H7 (cell line): Measurements from ENCODE around the gene C19orf18. TPM values are rescaled to one million over a fixed set of nuclear protein-coding genes. Genes with fewer than 3 reads are reported as not detected.
"Not testable (repeated sequence)": the region's sequence is repeated elsewhere in the genome, so short reads cannot be mapped to it uniquely, and the experiment has no call there.

Experiments used
- DNase-seq: peaks from one replicate; pipeline ENCODE4 v3.0.0; 2012
- H3K27me3 ChIP-seq: 2 replicates; pipeline ENCODE4 v1.6.0; 2011; ENCODE audit warnings: mild to moderate bottlenecking, low read length; ENCODE audit not compliant: control insufficient read depth, insufficient read depth
- H3K36me3 ChIP-seq: replicated peaks from 2 replicates; pipeline ENCODE4 v1.5.1; 2011; ENCODE audit warnings: low read length; ENCODE audit not compliant: control insufficient read depth, insufficient read depth
- H3K4me3 ChIP-seq: 2 replicates; pipeline ENCODE4 v1.5.1; 2011; ENCODE audit warnings: low read depth, mild to moderate bottlenecking, control low read depth, low read length, moderate library complexity; ENCODE audit not compliant: insufficient read depth
- total RNA-seq: library from RNA; depleted of rRNA; stranded (reverse); fragments of >200 nt; shearing (Covaris generic); gene quantifications from 2 replicates; pipeline ENCODE4 v1.2.3, GENCODE V29; 2014; rRNA removed

Gene C19orf18
- 0.38 TPM in 1 of 2 replicates, not detected in the other for total RNA-seq

- H3K27me3 ChIP-seq = no peaks in the 10 kb centered on the region
- no peak for DNase-seq
- no peak within 1 kb of the TSS for H3K4me3 ChIP-seq
- H3K36me3 ChIP-seq = peaks cover 4% of the 10 kb centered on the region
Observed at GRCh38 chr19:57974434-57974833, at the start of gene C19orf18. Gene C19orf18, minus strand, starts transcription at chr19:57974534. Its CDS starts 102 bp downstream, at chr19:57974432.

GRCh38 chr19:58022283-58022660, 47.9 kb upstream of the C19orf18 start:
- no peaks in the 10 kb centered on the region for H3K36me3 ChIP-seq
- no peaks in the 10 kb centered on the region for H3K27me3 ChIP-seq
- no peak overlapping the region for H3K4me3 ChIP-seq
- no peak for DNase-seq

DNA sequence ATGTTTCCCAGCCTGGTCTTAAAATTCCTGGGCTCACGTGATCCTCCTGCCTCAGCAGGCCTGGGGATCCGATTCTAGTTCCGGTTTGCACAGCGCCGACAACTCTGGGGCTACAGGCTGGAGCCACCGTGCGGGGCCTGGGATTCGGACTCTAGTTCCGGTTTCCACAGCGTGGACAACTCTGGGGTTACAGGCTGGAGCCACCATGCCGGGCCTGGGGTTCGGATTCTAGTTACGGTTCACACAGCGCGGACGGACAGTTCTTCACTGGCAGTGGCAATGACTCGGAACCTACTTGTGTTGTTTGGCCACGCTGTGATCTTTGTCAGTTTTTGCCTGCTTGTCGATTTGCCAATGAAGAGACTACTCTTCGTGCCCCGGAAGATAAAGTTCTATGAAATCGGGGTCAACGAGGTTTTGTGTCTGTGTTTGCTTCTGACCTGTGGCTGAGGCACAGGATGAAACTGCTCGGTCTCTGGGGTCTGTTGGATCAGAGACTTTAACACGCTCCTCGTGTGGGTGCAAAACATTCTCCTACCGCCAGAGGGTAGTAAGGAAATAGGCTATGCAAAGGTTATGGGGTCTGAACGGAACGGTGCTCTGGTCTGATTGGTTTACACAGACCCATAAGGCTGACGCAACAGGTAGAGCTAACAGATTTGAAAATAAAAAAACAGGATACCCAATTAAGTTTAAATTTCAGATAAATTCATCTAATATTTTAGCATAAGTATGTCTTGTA, 47.4 kb upstream of the C19orf18 start:
- H3K36me3 ChIP-seq = no peaks in the 10 kb centered on the region
- DNase-seq = peak; percentile 86
- no peaks in the 10 kb centered on the region for H3K27me3 ChIP-seq
- H3K4me3 ChIP-seq = no peak overlapping the region

DNA sequence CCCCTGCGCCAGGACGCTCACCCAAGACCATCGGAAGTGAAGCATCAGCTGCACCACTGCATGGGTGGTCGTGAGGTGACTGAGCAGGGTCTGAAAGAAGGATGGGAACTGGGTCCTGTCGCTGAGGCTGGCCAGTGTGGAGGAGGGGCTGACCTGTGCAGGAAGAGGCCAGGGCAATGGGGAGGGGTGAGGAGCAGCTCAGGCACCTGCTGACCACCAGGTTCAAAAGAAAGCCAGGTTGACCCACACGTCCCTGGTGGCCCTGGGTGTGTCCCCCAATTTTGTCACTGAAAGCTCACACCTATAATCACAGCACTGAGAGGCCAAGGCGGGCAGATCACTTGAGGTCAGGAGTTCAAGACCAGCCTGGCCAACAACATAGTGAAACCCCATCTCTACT, 45.8 kb upstream of the C19orf18 start:
- no peaks in the 10 kb centered on the region for H3K27me3 ChIP-seq
- H3K4me3 ChIP-seq = no peak overlapping the region
- no peak for DNase-seq
- no peaks in the 10 kb centered on the region for H3K36me3 ChIP-seq

- Histone ChIP-seq H3K4me3 (no peak overlapping the region), H3K27me3 (no peaks in the 10 kb centered on the region), H3K36me3 (no peaks in the 10 kb centered on the region)
- no peak for DNase-seq
Observed at GRCh38 chr19:58014141-58014540, 39.8 kb upstream of the C19orf18 start.

DNA sequence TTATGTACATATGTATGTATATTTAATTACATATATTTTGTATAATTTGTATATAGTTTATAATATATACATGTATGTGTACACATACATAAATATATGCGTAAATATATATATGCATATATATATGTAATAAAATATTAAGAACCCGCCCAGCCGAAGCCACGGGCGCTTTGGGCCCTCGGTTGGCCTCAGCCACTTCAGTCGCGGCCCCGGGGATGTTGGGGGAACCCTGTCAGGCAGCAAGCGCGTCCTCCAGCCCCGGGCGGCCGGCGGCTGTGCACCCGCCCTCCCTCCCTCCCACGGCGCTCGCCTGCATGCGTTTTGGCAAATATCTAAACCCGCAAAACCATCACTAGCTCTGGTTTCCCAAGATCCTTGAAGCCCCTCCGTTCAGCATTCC, 36.2 kb upstream of the C19orf18 start:
- H3K4me3 ChIP-seq = no peak overlapping the region
- no peak for DNase-seq
- no peaks in the 10 kb centered on the region for H3K27me3 ChIP-seq
- H3K36me3 ChIP-seq = peaks cover 2% of the 10 kb centered on the region

DNA sequence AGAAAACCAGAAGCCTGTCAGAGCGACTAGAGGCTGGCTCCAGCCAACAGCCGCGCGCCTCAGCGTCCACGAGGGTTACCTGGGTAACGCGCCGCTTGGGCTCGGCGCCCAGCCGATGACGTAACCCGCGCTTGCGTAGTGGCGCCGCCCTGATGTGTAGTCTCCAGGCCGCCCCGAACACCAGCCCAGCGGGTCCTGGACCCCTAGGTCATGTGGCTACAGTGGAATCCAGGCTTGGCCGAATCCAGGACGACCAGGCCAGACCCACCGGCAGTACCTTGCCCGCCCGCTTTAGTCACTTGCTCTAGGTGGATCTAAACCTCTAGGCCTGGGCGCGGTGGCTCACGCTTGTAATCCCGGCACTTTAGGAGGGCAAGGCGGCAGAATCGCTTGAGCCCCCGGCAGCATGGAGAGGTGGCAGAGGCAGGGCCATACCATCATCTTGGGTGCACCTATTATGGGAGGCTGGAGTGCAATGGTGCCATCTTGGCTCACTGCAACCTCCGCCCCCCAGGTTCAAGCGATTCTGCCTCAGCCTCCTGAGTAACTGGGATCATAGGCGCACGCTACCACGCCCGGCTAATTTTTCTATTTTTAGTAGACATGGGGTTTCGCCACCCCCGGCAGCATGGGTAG, 35.5 kb upstream of the C19orf18 start:
- peaks cover 4% of the 10 kb centered on the region for H3K36me3 ChIP-seq
- no peaks in the 10 kb centered on the region for H3K27me3 ChIP-seq
- no peak for DNase-seq
- H3K4me3 ChIP-seq = no peak overlapping the region

- Histone ChIP-seq H3K4me3 (no peak overlapping the region), H3K36me3 (peaks cover 5% of the 10 kb centered on the region), H3K27me3 (no peaks in the 10 kb centered on the region)
- DNase-seq = no peak
Observed at GRCh38 chr19:58009301-58009665, 34.9 kb upstream of the C19orf18 start.

- H3K27me3 ChIP-seq, H3K4me3 ChIP-seq, DNase-seq, H3K36me3 ChIP-seq: not testable (repeated sequence)
Observed at GRCh38 chr19:58008877-58009276, 34.5 kb upstream of the C19orf18 start.

DNA sequence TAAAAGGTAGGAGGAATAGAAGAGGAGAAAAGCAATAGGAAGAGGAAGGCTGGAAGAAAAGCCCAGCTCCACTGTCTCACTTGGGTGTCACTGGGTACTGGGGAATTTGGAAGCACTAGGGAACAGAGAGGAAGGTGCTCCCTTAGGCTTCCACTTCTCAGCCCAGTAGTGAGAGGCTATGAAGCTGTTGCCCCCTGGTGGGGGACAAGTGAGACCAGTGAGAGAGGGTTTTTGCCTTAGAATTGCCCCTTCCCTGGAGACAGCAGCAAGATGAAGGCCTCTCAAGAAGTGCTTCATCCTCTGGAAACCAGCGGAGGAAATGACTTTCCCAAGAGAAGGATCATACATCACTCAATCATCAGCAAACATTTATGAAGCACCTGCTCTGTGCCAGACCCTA, 33.0 kb upstream of the C19orf18 start:
- Histone ChIP-seq H3K4me3 (no peak overlapping the region), H3K27me3 (no peaks in the 10 kb centered on the region), H3K36me3 (peaks cover 10% of the 10 kb centered on the region)
- DNase-seq = no peak

- DNase-seq = no peak
- H3K36me3 ChIP-seq = peaks cover 25% of the 10 kb centered on the region
- H3K4me3 ChIP-seq = peak overlapping the region; percentile 95
- H3K27me3 ChIP-seq = no peaks in the 10 kb centered on the region
Observed at GRCh38 chr19:58003174-58003828, 29.0 kb upstream of the C19orf18 start.

DNA sequence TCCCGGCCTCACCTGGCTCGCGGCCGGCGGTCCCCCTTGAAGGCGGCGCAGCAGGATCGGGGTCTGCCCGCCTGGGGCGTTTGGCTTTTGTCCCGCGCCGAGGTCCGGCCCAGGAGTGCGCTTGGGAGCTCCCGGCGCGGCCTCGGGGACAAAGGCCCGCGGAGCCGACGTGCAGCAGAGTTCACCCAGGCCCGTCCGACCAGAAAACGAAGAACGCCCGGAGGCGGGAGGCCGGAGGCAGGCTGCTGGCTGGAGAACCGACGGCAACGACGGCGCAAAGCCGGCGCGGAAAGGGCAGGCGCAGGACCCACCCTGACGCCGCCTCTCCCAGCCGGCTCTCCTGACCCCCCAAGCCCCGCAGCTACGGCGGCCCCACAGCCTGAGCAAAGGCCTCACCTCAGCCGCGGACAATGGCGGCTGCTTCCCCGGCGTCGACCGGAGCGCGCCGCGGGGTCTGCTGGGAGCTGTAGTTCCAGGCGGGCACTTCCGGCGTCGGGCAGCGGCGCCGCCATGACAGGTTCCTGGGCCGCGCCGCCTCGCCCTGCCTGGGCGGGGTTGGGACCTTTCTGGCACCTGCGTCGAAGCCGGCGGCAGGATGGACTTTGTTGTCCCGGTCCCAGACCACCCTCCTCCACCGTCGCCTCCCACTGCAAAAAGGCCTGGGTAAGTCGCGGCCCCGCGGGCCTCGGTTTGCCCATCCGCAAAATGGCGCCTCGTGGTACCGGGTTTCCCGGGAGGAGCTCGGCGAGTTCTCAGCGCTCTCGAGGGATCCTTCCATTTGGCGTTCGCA, 28.2 kb upstream of the C19orf18 start, which contains the start of gene ZNF606:
ZNF606 (minus strand) TSS at position 437 of the 790 bp plus-strand sequence. CDS start 1,501 bp downstream, outside the sequence.
- H3K4me3 ChIP-seq = peak within 1 kb of the TSS; percentile 95
- H3K36me3 ChIP-seq = peaks cover 25% of the 10 kb centered on the region
- DNase-seq = peak; percentile 97
- H3K27me3 ChIP-seq = no peaks in the 10 kb centered on the region

GRCh38 chr19:58001895-58002369, 27.6 kb upstream of the C19orf18 start:
- no peaks in the 10 kb centered on the region for H3K27me3 ChIP-seq
- H3K4me3 ChIP-seq = peak overlapping the region; percentile 95
- DNase-seq = no peak
- H3K36me3 ChIP-seq = peaks cover 25% of the 10 kb centered on the region

- H3K4me3 ChIP-seq = no peak overlapping the region
Observed at GRCh38 chr19:58000677-58001076, 26.3 kb upstream of the C19orf18 start.

More at GRCh38 chr19:58000677-58001076, 26.3 kb upstream of the C19orf18 start:
- H3K27me3 ChIP-seq = no peaks in the 10 kb centered on the region
- H3K36me3 ChIP-seq = peaks cover 22% of the 10 kb centered on the region
- no peak for DNase-seq
